IPS DF 6.9 (cell line): ENCODE data around the gene TRIM63.
"Not testable (repeated sequence)": the region's sequence is repeated elsewhere in the genome, so short reads cannot be mapped to it uniquely, and the experiment has no call there.

Experiments
- DNase-seq: peaks from one replicate; pipeline ENCODE4 v3.0.0-alpha.2; 2013; ENCODE audit warnings: low read depth, low spot score
- H3K27ac ChIP-seq: one replicate; pipeline ENCODE4 v1.5.1; 2013; ENCODE audit warnings: low read length, control low read depth
- H3K27me3 ChIP-seq: 2 replicates; pipeline ENCODE4 v1.6.1; 2013; ENCODE audit warnings: mild to moderate bottlenecking, low read length; ENCODE audit not compliant: control insufficient read depth, insufficient read depth
- H3K36me3 ChIP-seq: 2 replicates; pipeline ENCODE4 v1.6.1; 2013; ENCODE audit warnings: low read length; ENCODE audit not compliant: control insufficient read depth, insufficient read depth
- H3K4me1 ChIP-seq: 2 replicates; pipeline ENCODE4 v1.6.1; 2013; ENCODE audit warnings: low read length; ENCODE audit not compliant: control insufficient read depth, insufficient read depth
- H3K4me3 ChIP-seq: 2 replicates; pipeline ENCODE4 v1.5.1; 2013; ENCODE audit warnings: mild to moderate bottlenecking, low read length
- H3K9me3 ChIP-seq: 2 replicates; pipeline ENCODE4 v1.6.1; 2013; ENCODE audit warnings: low read length, inconsistent platforms; ENCODE audit not compliant: control insufficient read depth, insufficient read depth
- WGBS: extraction: QIAGEN DNeasy Blood & Tissue Kit; methylation state at CpG from one replicate; pipeline ENCODE4 v1.1.7; 2013; ENCODE audit warnings: mixed read lengths, missing lambda C conversion rate; ENCODE audit not compliant: insufficient read length, insufficient coverage; 5-methylcytosine and 5-hydroxymethylcytosine counted together

The TRIM63 gene

DNA sequence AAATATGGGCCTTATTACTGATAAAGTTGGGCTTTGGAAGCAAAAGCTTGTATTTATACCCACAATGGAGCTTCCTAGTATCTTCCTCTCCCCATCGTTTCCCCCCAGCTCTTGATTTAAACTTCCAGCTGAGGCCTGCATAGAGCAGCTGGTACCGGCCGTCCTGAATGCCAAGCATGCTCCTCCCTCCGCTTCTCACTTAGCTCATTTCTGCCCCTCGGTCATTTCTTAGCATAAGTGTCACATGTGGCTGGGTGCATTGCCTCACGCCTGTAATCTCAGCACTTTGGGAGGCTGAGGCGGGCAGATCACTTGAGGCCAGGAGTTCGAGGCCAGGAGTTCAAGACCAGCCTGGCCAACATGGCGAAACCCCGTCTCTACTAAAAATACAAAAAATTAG is 32.8 kb upstream of the TRIM63 start:
- H3K4me1 ChIP-seq, H3K27me3 ChIP-seq, DNase-seq, H3K27ac ChIP-seq, H3K9me3 ChIP-seq, H3K4me3 ChIP-seq, H3K36me3 ChIP-seq: not testable (repeated sequence)
- no CpG with 5 or more reads among the region's 10 CpGs for WGBS

DNA sequence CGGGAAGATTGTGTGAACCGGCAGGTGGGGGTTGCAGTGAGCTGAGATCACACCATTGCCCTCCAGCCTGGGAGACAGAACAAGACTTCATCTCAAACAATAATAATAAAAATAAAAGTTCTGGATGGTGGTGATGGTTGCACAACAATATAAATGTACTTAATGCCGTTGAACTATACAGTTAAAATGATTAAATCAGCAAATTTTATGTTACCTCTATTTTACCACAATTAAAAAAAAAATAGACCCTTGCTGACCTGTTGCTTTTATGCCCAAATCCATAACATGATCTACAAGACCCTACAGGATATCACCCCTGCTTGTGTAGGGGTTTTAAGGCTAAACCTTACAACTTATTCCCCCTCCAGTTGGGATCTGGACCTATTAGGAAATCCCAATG is 32.4 kb upstream of the TRIM63 start:
- no CpG with 5 or more reads among the region's 3 CpGs for WGBS
- H3K4me1 ChIP-seq = peaks cover 2% of the 10 kb centered on the region

GRCh38 chr1:26098602-26099001 is 31.2 kb upstream of the TRIM63 start:
- Histone ChIP-seq H3K27me3 (no peaks in the 10 kb centered on the region), H3K4me1 (peaks cover 8% of the 10 kb centered on the region), H3K9me3 (no peaks in the 10 kb centered on the region), H3K36me3 (no peaks in the 10 kb centered on the region), H3K4me3 (no peak overlapping the region), H3K27ac (no peak overlapping the region)
- DNase-seq = no peak
- WGBS = no CpG with 5 or more reads among the region's 4 CpGs

More for the DNA sequence above, 32.4 kb upstream of the TRIM63 start:
- Histone ChIP-seq H3K27me3 (no peaks in the 10 kb centered on the region), H3K4me3 (no peak overlapping the region), H3K9me3 (no peaks in the 10 kb centered on the region), H3K27ac (no peak overlapping the region), H3K36me3 (no peaks in the 10 kb centered on the region)
- DNase-seq = no peak

DNA sequence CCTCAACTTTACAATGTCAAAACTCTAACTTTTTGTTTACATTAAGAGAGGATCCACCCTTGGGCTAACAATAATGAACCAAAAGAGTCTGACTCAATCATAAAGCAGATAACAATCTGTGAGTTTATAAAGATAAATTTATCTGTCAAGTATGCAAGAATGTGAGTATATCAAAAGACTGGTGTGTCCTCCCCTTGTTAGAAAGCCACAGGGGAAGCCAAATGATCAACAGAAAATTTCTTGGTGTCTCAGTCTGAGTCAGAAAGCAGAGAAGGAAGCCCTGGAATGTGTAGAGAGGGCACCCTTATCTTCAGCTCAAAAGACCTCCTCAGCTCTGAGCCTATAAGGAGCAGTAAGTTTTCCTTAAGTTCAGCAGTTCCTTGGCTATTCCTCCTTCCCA is 30.3 kb upstream of the TRIM63 start:
- H3K4me1 ChIP-seq = peaks cover 8% of the 10 kb centered on the region
- DNase-seq = no peak
- H3K36me3 ChIP-seq = no peaks in the 10 kb centered on the region
- no peaks in the 10 kb centered on the region for H3K9me3 ChIP-seq
- no peak overlapping the region for H3K27ac ChIP-seq
- no peaks in the 10 kb centered on the region for H3K27me3 ChIP-seq
- no peak overlapping the region for H3K4me3 ChIP-seq

GRCh38 chr1:26096471-26096870 is 29.0 kb upstream of the TRIM63 start:
- H3K4me3 ChIP-seq = no peak overlapping the region
- H3K27me3 ChIP-seq = no peaks in the 10 kb centered on the region
- no peaks in the 10 kb centered on the region for H3K36me3 ChIP-seq
- peaks cover 8% of the 10 kb centered on the region for H3K4me1 ChIP-seq
- DNase-seq = no peak
- WGBS = no CpG with 5 or more reads among the region's 2 CpGs
- H3K9me3 ChIP-seq = no peaks in the 10 kb centered on the region
- H3K27ac ChIP-seq = no peak overlapping the region

DNA sequence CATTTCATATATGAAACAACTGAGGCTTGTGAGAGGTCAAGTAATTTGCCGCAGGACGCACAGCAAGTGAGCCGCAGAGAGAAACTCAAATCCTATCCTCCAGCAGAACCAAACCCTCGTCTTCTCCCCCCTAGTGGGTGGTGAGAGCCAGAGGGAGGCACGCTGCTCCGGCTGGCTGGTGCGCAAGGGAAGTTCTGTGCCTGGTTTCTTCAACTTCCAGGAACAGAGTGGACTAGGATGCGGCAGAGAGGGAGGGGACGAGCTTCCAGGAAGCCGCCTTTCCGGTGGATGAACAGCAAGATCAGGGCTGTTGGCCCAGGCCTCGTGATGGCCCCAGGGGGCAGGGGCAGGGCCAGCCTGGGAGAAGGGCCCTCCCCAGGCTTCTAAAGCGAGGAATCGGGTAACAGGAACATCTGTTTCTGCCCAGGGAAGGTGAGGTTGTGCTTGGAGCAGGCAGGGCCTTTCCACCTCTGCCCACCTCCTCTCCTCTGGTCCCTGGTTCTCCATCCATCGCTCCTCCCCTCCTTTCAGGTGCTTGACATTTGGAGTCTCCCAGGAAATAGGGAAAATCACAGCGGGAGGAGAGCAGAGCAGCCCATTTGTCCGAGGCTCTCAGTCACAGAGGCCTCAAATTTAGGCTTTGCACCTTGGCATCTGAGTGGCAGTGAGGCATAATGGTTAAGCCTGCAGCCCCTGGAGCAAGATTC is 27.4 kb upstream of the TRIM63 start:
- Histone ChIP-seq H3K9me3 (no peaks in the 10 kb centered on the region), H3K4me3 (no peak overlapping the region), H3K27me3 (no peaks in the 10 kb centered on the region), H3K27ac (no peak overlapping the region), H3K36me3 (no peaks in the 10 kb centered on the region), H3K4me1 (peaks cover 8% of the 10 kb centered on the region)
- no peak for DNase-seq
- WGBS = no CpG with 5 or more reads among the region's 17 CpGs

GRCh38 chr1:26094076-26094669 is 26.7 kb upstream of the TRIM63 start:
- no peak for DNase-seq
- H3K4me1 ChIP-seq = peaks cover 8% of the 10 kb centered on the region
- WGBS = no CpG with 5 or more reads among the region's 11 CpGs
- H3K9me3 ChIP-seq = no peaks in the 10 kb centered on the region
- H3K27me3 ChIP-seq = no peaks in the 10 kb centered on the region
- H3K27ac ChIP-seq = no peak overlapping the region
- no peak overlapping the region for H3K4me3 ChIP-seq
- no peaks in the 10 kb centered on the region for H3K36me3 ChIP-seq

- DNase-seq, H3K4me3 ChIP-seq, H3K27ac ChIP-seq, H3K36me3 ChIP-seq, H3K4me1 ChIP-seq, H3K9me3 ChIP-seq, H3K27me3 ChIP-seq: not testable (repeated sequence)
- WGBS = no CpG with 5 or more reads among the region's 6 CpGs
Measured at GRCh38 chr1:26093569-26093968, 26.1 kb upstream of the TRIM63 start.

DNA sequence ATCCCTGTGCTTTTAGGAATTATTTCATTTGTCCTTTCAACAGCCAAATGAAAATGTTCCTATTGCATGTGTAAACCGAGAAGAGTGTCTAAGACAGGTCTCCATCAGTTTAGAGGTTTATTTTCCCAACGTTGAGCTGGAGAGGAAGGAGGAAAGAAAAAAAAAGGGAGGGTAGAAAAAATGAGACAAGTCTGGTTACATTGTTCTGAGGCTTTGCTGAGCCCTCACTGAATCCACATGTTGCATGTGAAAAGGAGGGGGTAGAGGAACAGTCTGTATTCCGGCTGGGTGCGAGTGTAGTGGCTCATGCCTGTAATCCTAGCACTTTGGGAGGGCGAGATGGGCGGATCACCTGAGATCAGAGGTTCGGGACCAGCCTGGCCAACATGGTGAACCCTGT is 25.0 kb upstream of the TRIM63 start:
- WGBS = no CpG with 5 or more reads among the region's 7 CpGs
- Histone ChIP-seq H3K4me1 (peaks cover 8% of the 10 kb centered on the region), H3K27ac (no peak overlapping the region), H3K36me3 (no peaks in the 10 kb centered on the region), H3K27me3 (no peaks in the 10 kb centered on the region), H3K9me3 (no peaks in the 10 kb centered on the region), H3K4me3 (no peak overlapping the region)
- DNase-seq = no peak

DNA sequence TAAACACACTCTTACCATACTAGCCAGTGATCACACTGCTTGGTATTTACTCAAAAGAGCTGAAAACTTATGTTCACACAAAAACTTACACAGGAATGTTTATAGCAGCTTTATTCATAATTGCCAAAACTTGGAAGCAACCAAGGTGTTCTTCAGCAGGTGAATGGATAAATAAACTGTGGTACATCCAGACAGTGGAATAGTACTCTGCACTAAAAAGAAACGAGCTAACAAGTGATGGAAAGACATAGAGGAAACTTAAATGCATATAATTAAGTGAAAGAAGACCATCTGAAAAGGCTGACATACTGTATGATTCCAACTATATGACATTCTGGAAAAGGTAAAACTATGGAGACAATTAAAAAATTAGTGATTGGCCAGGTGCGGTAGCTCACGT is 23.5 kb upstream of the TRIM63 start:
- peaks cover 8% of the 10 kb centered on the region for H3K4me1 ChIP-seq
- H3K4me3 ChIP-seq = no peak overlapping the region
- DNase-seq = no peak
- no peaks in the 10 kb centered on the region for H3K36me3 ChIP-seq
- H3K27ac ChIP-seq = no peak overlapping the region
- no CpG with 5 or more reads among the region's 3 CpGs for WGBS
- H3K27me3 ChIP-seq = no peaks in the 10 kb centered on the region
- no peaks in the 10 kb centered on the region for H3K9me3 ChIP-seq

DNA sequence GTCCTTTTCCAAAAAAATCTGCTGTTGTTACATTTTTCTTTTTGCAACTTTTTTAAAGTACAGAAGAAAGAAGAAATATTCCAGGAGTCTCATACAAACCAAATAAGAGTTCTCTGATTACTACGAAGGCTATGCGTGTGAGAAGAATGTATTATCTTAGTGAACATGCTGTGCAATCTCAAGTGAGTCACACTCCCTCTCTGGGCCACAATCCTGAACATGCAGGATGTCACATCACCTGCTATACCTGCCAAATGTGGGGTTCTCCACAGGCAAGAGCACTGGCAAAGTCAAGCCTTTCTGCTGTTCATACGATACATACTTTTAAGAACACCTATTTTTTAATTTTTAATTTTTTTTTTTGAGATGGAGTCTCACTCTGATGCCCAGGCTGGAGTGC is 21.7 kb upstream of the TRIM63 start:
- WGBS = no CpG with 5 or more reads among the region's 3 CpGs
- Histone ChIP-seq H3K4me3 (no peak overlapping the region), H3K4me1 (no peaks in the 10 kb centered on the region), H3K9me3 (no peaks in the 10 kb centered on the region), H3K27me3 (no peaks in the 10 kb centered on the region), H3K36me3 (no peaks in the 10 kb centered on the region), H3K27ac (no peak overlapping the region)
- no peak for DNase-seq
